RWPE2 (cell line): ENCODE data around the gene DPF3.

Source experiments
- ATAC-seq: fragments of 200-7000 bp; cut with Tn5 transposase; 3 replicates; pipeline ENCODE4 v1.9.1; 2021; ENCODE audit warnings: low read depth
- DNase-seq: peaks from one replicate; pipeline ENCODE4 v3.0.0-alpha.2; 2020; ENCODE audit warnings: low spot score
- H3K27ac ChIP-seq: fragments of 450-650 bp; 2 replicates; pipeline ENCODE4 v1.5.1; 2017; ENCODE audit warnings: mild to moderate bottlenecking; ENCODE audit not compliant: poor library complexity, severe bottlenecking
- H3K27me3 ChIP-seq: fragments of 250-450 bp; sonication (Bioruptor Pico); 2 replicates; pipeline ENCODE4 v1.5.1; 2021; ENCODE audit warnings: mild to moderate bottlenecking, moderate library complexity; ENCODE audit not compliant: insufficient read depth, poor library complexity, severe bottlenecking
- H3K36me3 ChIP-seq: fragments of 250-450 bp; sonication (Bioruptor Pico); 2 replicates; pipeline ENCODE4 v1.5.1; 2020; ENCODE audit warnings: low read depth, mild to moderate bottlenecking, moderate library complexity
- H3K4me1 ChIP-seq: fragments of 250-450 bp; sonication (Bioruptor Pico); 2 replicates; pipeline ENCODE4 v1.5.1; 2021; ENCODE audit warnings: mild to moderate bottlenecking, moderate library complexity; ENCODE audit not compliant: insufficient read depth, poor library complexity, severe bottlenecking
- H3K4me3 ChIP-seq: fragments of 250-450 bp; sonication (Bioruptor Pico); 2 replicates; pipeline ENCODE4 v1.5.1; 2021; ENCODE audit warnings: mild to moderate bottlenecking, moderate library complexity; ENCODE audit not compliant: severe bottlenecking
- H3K9me3 ChIP-seq: fragments of 250-450 bp; sonication (Bioruptor Pico); 2 replicates; pipeline ENCODE4 v1.5.1; 2021; ENCODE audit warnings: mild to moderate bottlenecking, moderate library complexity; ENCODE audit not compliant: severe bottlenecking
- CTCF ChIP-seq: fragments of 450-650 bp; IDR thresholded peaks from one replicate; pipeline ENCODE4 v1.5.1; 2017; ENCODE audit warnings: mild to moderate bottlenecking, moderate library complexity; ENCODE audit not compliant: poor library complexity, severe bottlenecking

The DPF3 gene

GRCh38 chr14:72588521-72588920 is 305.4 kb downstream of the DPF3 start:
- DNase-seq: no peak
- H3K4me3 ChIP-seq: no peak overlapping the region
- no peaks in the 10 kb centered on the region for H3K27me3 ChIP-seq
- H3K36me3 ChIP-seq: no peaks in the 10 kb centered on the region
- no peak for ATAC-seq
- TF ChIP-seq CTCF: no peak
- no peaks in the 10 kb centered on the region for H3K4me1 ChIP-seq
- no peak overlapping the region for H3K27ac ChIP-seq
- no peaks in the 10 kb centered on the region for H3K9me3 ChIP-seq

DNA sequence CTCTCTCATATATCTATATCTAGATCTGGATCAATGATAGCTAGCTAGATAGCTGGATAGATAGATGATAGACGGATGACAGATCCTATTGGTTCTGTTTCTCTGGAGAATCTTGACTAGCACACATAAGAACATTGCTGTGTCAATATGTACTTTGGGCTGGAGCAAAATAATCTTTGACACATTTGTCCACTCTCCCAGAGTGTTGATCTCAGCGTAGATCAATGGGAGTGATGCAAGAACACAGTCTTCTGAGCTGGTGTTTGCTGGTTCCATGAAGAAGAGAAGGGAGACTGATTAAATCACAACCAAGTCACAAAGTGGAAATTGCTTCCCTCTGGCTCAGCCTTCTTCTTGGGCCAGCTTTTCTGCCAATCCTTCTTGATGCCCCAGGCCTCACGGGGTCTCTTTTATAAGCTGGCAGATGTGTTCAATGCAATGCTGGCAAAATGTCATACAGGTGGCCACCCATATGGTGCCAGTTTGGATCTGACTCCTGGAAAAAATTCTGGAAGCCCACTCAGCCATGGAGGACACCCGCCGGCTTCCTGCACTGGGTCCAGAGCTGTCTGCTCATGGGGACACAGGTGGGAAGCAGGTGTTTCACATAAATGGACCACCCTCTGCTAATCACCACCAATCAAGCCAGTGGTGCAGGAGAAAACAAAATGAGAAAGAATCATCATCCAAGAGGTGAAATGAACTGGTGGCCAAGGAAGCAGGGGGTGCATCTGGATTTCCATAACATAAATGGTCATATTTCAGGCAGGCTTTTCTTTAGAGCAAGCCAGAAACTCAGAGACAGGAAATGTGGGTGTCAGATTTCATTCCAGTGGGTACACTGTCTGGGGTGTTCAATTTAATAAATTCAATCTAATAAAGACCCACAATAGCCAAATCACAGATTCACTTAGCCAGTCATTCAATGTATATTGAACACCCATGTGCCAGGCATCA is 310.3 kb downstream of the DPF3 start:
- no peak for ATAC-seq
- no peak for TF ChIP-seq CTCF
- no peak overlapping the region for H3K27ac ChIP-seq
- H3K36me3 ChIP-seq: no peaks in the 10 kb centered on the region
- no peaks in the 10 kb centered on the region for H3K27me3 ChIP-seq
- H3K4me1 ChIP-seq: no peaks in the 10 kb centered on the region
- no peak for DNase-seq
- H3K9me3 ChIP-seq: no peaks in the 10 kb centered on the region
- H3K4me3 ChIP-seq: no peak overlapping the region

DNA sequence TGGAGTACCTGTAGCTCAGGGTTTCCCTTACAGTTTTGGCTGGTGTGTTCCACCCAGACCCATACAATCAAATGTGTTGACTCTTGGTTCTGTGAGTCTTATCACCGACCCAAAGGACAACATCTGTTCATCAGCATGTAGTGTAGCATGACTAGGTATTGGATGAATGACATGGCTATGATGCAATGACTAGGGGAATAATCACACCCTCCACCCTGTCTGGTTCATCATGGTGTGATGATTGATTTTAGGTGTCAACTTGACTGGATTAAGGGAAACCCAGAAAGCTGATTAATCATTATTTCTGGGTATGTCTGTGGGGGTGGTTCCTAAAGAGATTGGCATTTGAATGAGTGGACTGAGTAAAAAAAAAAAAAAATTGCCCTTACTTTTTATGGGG is 311.3 kb downstream of the DPF3 start:
- no peak for TF ChIP-seq CTCF
- Histone ChIP-seq H3K9me3 (no peaks in the 10 kb centered on the region), H3K4me3 (no peak overlapping the region), H3K27me3 (no peaks in the 10 kb centered on the region), H3K27ac (no peak overlapping the region), H3K36me3 (no peaks in the 10 kb centered on the region), H3K4me1 (no peaks in the 10 kb centered on the region)
- no peak for DNase-seq
- ATAC-seq: no peak

- ATAC-seq (no peak), DNase-seq (no peak)
- no peak overlapping the region for H3K27ac ChIP-seq
- no peaks in the 10 kb centered on the region for H3K27me3 ChIP-seq
- TF ChIP-seq CTCF: no peak
- no peaks in the 10 kb centered on the region for H3K9me3 ChIP-seq
- H3K4me3 ChIP-seq: no peak overlapping the region
- H3K4me1 ChIP-seq: no peaks in the 10 kb centered on the region
- no peaks in the 10 kb centered on the region for H3K36me3 ChIP-seq
These were observed 315.4 kb downstream of the DPF3 start for GRCh38 chr14:72578514-72578913.

DNA sequence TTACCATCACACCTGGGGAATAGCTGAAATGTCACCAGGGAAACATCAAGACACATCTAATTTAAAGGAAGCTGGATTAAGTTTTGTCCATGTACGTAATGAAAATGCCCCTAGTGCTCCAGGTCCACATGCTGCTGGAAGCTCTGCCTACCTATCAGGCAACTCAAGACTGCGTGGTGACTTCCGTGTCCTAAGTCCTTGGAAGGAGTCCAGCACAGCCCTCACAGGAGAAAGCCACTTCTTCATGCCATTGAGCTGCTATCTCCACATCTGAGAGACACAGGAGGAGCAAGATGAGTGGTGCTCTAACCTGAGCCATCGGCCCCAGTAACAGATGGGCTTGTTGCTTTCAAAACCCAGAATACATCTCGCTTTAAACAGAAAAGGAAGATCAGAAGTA is 316.4 kb downstream of the DPF3 start:
- no peak for DNase-seq
- Histone ChIP-seq H3K4me3 (no peak overlapping the region), H3K27me3 (no peaks in the 10 kb centered on the region), H3K27ac (no peak overlapping the region), H3K4me1 (no peaks in the 10 kb centered on the region), H3K36me3 (no peaks in the 10 kb centered on the region), H3K9me3 (no peaks in the 10 kb centered on the region)
- no peak for ATAC-seq
- TF ChIP-seq CTCF: no peak
